GM12878 (cell line): ENCODE results near the gene LHFPL2. TPM values are rescaled to one million over a fixed set of nuclear protein-coding genes. Genes with fewer than 3 reads are reported as not detected.

Source experiments
- ATAC-seq: fragments of 200-7000 bp; cut with Tn5 transposase; 3 replicates; pipeline ENCODE4 v1.9.1; 2020; ENCODE audit warnings: mild to moderate bottlenecking, moderate library complexity
- BruUV-seq: library from RNA; stranded (reverse); fragments of 400-500 nt; replicated peaks from 2 replicates; lab custom pipeline; 2021; lab: Mats Ljungman, UMichigan
- CTCF ChIA-PET: fragments of 300-600 bp; sonication (Branson Sonifier 250); formaldehyde crosslinking; extraction: SDS; loops from one replicate; lab custom pipeline; 2021; ENCODE audit warnings: inconsistent platforms; lab: Yijun Ruan, JAX
- POLR2A ChIA-PET: fragments of 350-600 bp; formaldehyde crosslinking; extraction: SDS; loops from one replicate; lab custom pipeline; 2021; ENCODE audit warnings: inconsistent platforms; lab: Charles Lee
- RAD21 ChIA-PET: fragments of 300-600 bp; sonication (Branson Sonifier 250); formaldehyde crosslinking; loops from one replicate; lab custom pipeline; 2023; ENCODE audit warnings: antibody characterized with exemption; ENCODE audit not compliant: unreplicated experiment; lab: Charles Lee
- SMC1A ChIA-PET: fragments of 300-600 bp; sonication (Branson Sonifier 250); formaldehyde crosslinking; loops from one replicate; lab custom pipeline; 2023; ENCODE audit not compliant: unreplicated experiment, uncharacterized antibody; lab: Charles Lee
- DNase-seq: peaks from one replicate; pipeline ENCODE4 v3.0.0-alpha.2; 2011; ENCODE audit warnings: low read depth, low spot score
- FAIRE-seq: peaks from 3 replicates; lab custom pipeline; 2011; peaks lifted over from hg19 to GRCh38; lab: Jason Lieb, UNC
- H2AFZ ChIP-seq: 2 replicates; pipeline ENCODE4 v1.6.0; 2011; ENCODE audit warnings: low read depth, low read length, control low read depth; ENCODE audit not compliant: control insufficient read depth
- H3K27ac ChIP-seq: 2 replicates; pipeline ENCODE4 v1.5.1; 2011; ENCODE audit warnings: control low read depth; ENCODE audit not compliant: control insufficient read depth, insufficient read depth
- H3K27me3 ChIP-seq, 2 experiments: replicated peaks in 1 of 2; 2 replicates each; pipeline versions ENCODE4 v1.6.0 to v1.6.1; 2011; ENCODE audit warnings: low read length in 1 of 2; ENCODE audit not compliant: control insufficient read depth in 2 of 2, insufficient read depth in 2 of 2
- H3K36me3 ChIP-seq, 2 experiments: 2 replicates each; pipeline ENCODE4 v1.5.1; 2011; ENCODE audit warnings: low read length in 1 of 2; ENCODE audit not compliant: control insufficient read depth in 2 of 2, insufficient read depth in 2 of 2
- H3K4me1 ChIP-seq: 2 replicates; pipeline ENCODE4 v1.6.1; 2011; ENCODE audit warnings: mild to moderate bottlenecking, low read length, moderate library complexity, mixed read lengths; ENCODE audit not compliant: control insufficient read depth, insufficient read depth
- H3K4me2 ChIP-seq: 2 replicates; pipeline ENCODE4 v1.6.0; 2011; ENCODE audit warnings: control low read depth; ENCODE audit not compliant: control insufficient read depth, insufficient read depth
- H3K4me3 ChIP-seq: fragments of 200-600 bp; sonication (generic); 2 replicates; pipeline ENCODE4 v1.5.1; 2016
- H3K79me2 ChIP-seq: 2 replicates; pipeline ENCODE4 v1.6.0; 2011; ENCODE audit warnings: low read length; ENCODE audit not compliant: control insufficient read depth, insufficient read depth
- H3K9ac ChIP-seq: 2 replicates; pipeline ENCODE4 v1.8.0; 2011; ENCODE audit warnings: low read length, control low read depth, mixed read lengths; ENCODE audit not compliant: control insufficient read depth, insufficient read depth
- H3K9me3 ChIP-seq: replicated peaks from 3 replicates; pipeline ENCODE4 v1.5.1; 2011; ENCODE audit warnings: mild to moderate bottlenecking, low read length; ENCODE audit not compliant: control insufficient read depth, insufficient read depth
- H4K20me1 ChIP-seq: 2 replicates; pipeline ENCODE4 v1.6.0; 2011; ENCODE audit not compliant: control insufficient read depth, insufficient read depth
- JUND ChIP-seq: IDR thresholded peaks from 2 replicates; pipeline ENCODE4 v1.6.1; 2012; ENCODE audit warnings: low read depth, mild to moderate bottlenecking, low read length, improper control_type of control experiment, moderate library complexity
- KLF5 ChIP-seq: fragments of 450-650 bp; IDR thresholded peaks from 2 replicates; pipeline ENCODE4 v1.6.1; 2014; ENCODE audit warnings: mild to moderate bottlenecking; ENCODE audit not compliant: partially characterized antibody
- NRF1 ChIP-seq: conservative IDR thresholded peaks from 2 replicates; pipeline ENCODE4 v1.6.1; 2011; ENCODE audit warnings: mild to moderate bottlenecking, low read depth, low read length, improper control_type of control experiment
- YBX1 ChIP-seq: fragments of 450-650 bp; IDR thresholded peaks from 2 replicates; pipeline ENCODE4 v1.6.1; 2016; ENCODE audit warnings: antibody characterized with exemption
- ZBED1 ChIP-seq: IDR thresholded peaks from 2 replicates; pipeline ENCODE4 v1.6.1; 2016; ENCODE audit warnings: borderline replicate concordance
- WGBS: methylation state at CpG from one replicate; pipeline ENCODE4 v1.1.6; 2016; ENCODE audit warnings: low lambda C conversion rate; ENCODE audit not compliant: insufficient replicate concordance, insufficient coverage; ENCODE audit errors: missing lambda C conversion rate; 5-methylcytosine and 5-hydroxymethylcytosine counted together
- in situ Hi-C: fragments of 300-500 bp; cut with MboI; formaldehyde crosslinking; loops from 9 replicates; pipeline ENCODE4 v1.14.3; 2018; ENCODE audit warnings: mixed read lengths
- intact Hi-C: fragments of 100-400 bp; cut with micrococcal nuclease; formaldehyde crosslinking; loops from one replicate; pipeline ENCODE4 v1.14.2; 2022; ENCODE audit not compliant: unreplicated experiment
- polyA plus RNA-seq, 11 experiments: library from polyadenylated mRNA; depleted of rRNA in 4 of 11; unstranded in 6 of 11; stranded (reverse) in 5 of 11; fragments of >200 nt; fragmentation: Nextera tagmentation in 4 of 11; fragmentation: Illumina TruSeq in 1 of 11; extraction: Ambion mirVana in 4 of 11; extraction: Trizol in 1 of 11; gene quantifications; 1 replicate in 1 of 11; 2 replicates in 10 of 11; pipeline versions ENCODE4 v1.2.1 to v1.2.3, GENCODE V29; 2011 to 2016; ENCODE audit warnings: inconsistent platforms in 2 of 11, missing spikeins in 2 of 11, low read depth in 1 of 11
- total RNA-seq, 4 experiments: library from RNA; depleted of rRNA in 3 of 4; stranded (reverse); fragments of >200 nt in 3 of 4; fragmentation: Illumina TruSeq in 1 of 4; extraction: Trizol in 1 of 4; gene quantifications; 2 replicates each; pipeline versions ENCODE4 v1.2.1 to v1.2.3, GENCODE V29; 2013 to 2021
- TF ChIP-seq, protein P1 (sequence below): fragments of 150-350 bp; IDR thresholded peaks from 2 replicates; pipeline ENCODE4 v1.6.1; 2016; ENCODE audit warnings: low read depth, low read length
- TF ChIP-seq, protein P2 (sequence below): fragments of 450-650 bp; IDR thresholded peaks from 2 replicates; pipeline ENCODE4 v1.6.1; 2017; ENCODE audit warnings: mild to moderate bottlenecking

The LHFPL2 gene
- total and polyA plus RNA-seq, 10 of the 15 experiments (the other 5 are each of a cell fraction or from before 2014, with no cell fraction given): 4.1 to 21.8 (median 12.5) TPM

DNA sequence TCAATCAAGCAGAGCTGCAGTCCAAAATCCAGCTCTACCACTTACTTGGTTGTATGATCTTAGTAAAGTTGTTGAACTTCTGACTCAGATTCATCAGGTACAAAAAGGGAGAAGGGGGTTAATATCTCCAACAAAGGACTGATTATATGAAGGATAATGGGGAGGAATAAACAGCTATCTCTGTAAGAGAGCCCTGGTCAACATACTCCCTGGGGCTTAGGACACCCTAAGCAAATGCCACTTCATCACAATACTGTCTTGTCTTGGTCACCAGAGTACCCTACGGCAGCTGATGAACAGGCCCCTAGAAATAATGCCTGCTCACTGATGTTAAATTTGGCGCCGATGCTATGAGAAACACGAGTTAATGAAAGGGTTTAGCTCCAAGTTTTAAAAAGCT is 34.8 kb downstream of the LHFPL2 start:
- WGBS: 49% methylated on average over 4 of the region's 4 CpGs
- TF ChIP-seq, protein P1, sequence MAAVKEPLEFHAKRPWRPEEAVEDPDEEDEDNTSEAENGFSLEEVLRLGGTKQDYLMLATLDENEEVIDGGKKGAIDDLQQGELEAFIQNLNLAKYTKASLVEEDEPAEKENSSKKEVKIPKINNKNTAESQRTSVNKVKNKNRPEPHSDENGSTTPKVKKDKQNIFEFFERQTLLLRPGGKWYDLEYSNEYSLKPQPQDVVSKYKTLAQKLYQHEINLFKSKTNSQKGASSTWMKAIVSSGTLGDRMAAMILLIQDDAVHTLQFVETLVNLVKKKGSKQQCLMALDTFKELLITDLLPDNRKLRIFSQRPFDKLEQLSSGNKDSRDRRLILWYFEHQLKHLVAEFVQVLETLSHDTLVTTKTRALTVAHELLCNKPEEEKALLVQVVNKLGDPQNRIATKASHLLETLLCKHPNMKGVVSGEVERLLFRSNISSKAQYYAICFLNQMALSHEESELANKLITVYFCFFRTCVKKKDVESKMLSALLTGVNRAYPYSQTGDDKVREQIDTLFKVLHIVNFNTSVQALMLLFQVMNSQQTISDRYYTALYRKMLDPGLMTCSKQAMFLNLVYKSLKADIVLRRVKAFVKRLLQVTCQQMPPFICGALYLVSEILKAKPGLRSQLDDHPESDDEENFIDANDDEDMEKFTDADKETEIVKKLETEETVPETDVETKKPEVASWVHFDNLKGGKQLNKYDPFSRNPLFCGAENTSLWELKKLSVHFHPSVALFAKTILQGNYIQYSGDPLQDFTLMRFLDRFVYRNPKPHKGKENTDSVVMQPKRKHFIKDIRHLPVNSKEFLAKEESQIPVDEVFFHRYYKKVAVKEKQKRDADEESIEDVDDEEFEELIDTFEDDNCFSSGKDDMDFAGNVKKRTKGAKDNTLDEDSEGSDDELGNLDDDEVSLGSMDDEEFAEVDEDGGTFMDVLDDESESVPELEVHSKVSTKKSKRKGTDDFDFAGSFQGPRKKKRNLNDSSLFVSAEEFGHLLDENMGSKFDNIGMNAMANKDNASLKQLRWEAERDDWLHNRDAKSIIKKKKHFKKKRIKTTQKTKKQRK: no peak
- TF ChIP-seq, protein P2, sequence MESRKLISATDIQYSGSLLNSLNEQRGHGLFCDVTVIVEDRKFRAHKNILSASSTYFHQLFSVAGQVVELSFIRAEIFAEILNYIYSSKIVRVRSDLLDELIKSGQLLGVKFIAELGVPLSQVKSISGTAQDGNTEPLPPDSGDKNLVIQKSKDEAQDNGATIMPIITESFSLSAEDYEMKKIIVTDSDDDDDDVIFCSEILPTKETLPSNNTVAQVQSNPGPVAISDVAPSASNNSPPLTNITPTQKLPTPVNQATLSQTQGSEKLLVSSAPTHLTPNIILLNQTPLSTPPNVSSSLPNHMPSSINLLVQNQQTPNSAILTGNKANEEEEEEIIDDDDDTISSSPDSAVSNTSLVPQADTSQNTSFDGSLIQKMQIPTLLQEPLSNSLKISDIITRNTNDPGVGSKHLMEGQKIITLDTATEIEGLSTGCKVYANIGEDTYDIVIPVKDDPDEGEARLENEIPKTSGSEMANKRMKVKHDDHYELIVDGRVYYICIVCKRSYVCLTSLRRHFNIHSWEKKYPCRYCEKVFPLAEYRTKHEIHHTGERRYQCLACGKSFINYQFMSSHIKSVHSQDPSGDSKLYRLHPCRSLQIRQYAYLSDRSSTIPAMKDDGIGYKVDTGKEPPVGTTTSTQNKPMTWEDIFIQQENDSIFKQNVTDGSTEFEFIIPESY: no peak
- no peak for TF ChIP-seq NRF1
- TF ChIP-seq YBX1: no peak
- TF ChIP-seq KLF5: no peak
- no peak for TF ChIP-seq JUND
- no peak for TF ChIP-seq ZBED1
- no peak for FAIRE-seq
- SMC1A ChIA-PET: interaction anchor here (0.9 to 2.2 kb wide), 12 partner anchors 10 to 266 kb away, joined by 3 to 10 read pairs (median 3); no protein-coding TSS in a partner anchor
- no peaks in the 10 kb centered on the region for H3K27me3 ChIP-seq
- in situ Hi-C loops (no loop called here), intact Hi-C loops (no loop called here)
- POLR2A ChIA-PET: interaction anchor here (1.7 kb wide), 1 partner anchor 12 kb away, joined by 8 read pairs; no protein-coding TSS in a partner anchor
- no peak overlapping the region for H2AFZ ChIP-seq
- H3K4me2 ChIP-seq: no peak overlapping the region
- no peaks in the 10 kb centered on the region for H3K79me2 ChIP-seq
- RAD21 ChIA-PET: interaction anchor here (1.0 to 1.6 kb wide), 3 partner anchors 9 to 24 kb away, joined by 3 to 4 read pairs (median 3); no protein-coding TSS in a partner anchor
- H3K36me3 ChIP-seq: peaks cover 3 to 13% of the 10 kb centered on the region in 2 experiments; a peak in 3 of 4 replicates
- no peaks in the 10 kb centered on the region for H3K4me1 ChIP-seq
- no peak overlapping the region for H3K27ac ChIP-seq
- CTCF ChIA-PET: interaction anchor here (1.4 to 4.3 kb wide), 6 partner anchors 10 to 146 kb away, joined by 4 to 15 read pairs (median 6); no protein-coding TSS in a partner anchor
- DNase-seq: no peak
- BruUV-seq: no TSS peak
- ATAC-seq: no peak
- H4K20me1 ChIP-seq: no peaks in the 10 kb centered on the region
- H3K9ac ChIP-seq: no peak overlapping the region
- H3K4me3 ChIP-seq: no peak overlapping the region
- no peaks in the 10 kb centered on the region for H3K9me3 ChIP-seq
